ENCODE measurements around the gene TBRG1.

The TBRG1 gene

DNA sequence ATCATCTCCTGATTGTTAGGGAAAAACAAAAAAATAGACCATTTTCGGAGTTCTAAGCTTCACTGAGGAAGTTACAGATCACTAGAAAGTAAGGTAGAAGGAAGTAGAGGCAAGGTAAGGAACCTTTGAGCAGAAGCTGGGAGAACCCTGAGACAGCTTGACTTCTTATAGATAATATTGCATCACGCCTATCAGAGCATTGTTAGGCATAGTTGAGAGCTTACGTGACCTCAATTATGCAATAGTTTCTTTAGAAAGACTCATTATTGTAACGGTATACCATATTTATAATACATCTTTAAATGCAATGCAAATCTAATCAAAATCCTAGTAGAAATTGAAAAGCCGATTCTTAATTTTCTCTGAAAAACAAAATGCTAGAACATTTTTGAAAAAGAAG is 4.9 kb downstream of the TBRG1 start:
- Histone ChIP-seq H3K4me3 (ENCODE audit: low read length) (no peak overlapping the region), H3K79me2 (ENCODE audit: low read length) (peaks cover 28% of the 10 kb centered on the region), H3K4me2 (ENCODE audit: low read length) (no peak overlapping the region), H3K36me3 (replicated peaks; ENCODE audit: low read depth, low read length) (peaks cover 63% of the 10 kb centered on the region), H3K27me3 (ENCODE audit: low read depth, low read length) (no peaks in the 10 kb centered on the region), H3K9ac (ENCODE audit: low read length) (no peak overlapping the region), H3K27ac (ENCODE audit: low read length) (no peak overlapping the region), H4K20me1 (ENCODE audit: insufficient read depth, low read length) (peaks cover 6% of the 10 kb centered on the region), H3K9me3 (ENCODE audit: insufficient read depth, low read length) (no peaks in the 10 kb centered on the region), H3K4me1 (ENCODE audit: low read length) (peaks cover 8% of the 10 kb centered on the region), H2AFZ (ENCODE audit: low read depth, low read length) (no peak overlapping the region)
- no peak for TF ChIP-seq EZH2phosphoT487 (IDR thresholded peaks at IDR 0.05; ENCODE audit: low read depth)
- TF ChIP-seq, protein P1, sequence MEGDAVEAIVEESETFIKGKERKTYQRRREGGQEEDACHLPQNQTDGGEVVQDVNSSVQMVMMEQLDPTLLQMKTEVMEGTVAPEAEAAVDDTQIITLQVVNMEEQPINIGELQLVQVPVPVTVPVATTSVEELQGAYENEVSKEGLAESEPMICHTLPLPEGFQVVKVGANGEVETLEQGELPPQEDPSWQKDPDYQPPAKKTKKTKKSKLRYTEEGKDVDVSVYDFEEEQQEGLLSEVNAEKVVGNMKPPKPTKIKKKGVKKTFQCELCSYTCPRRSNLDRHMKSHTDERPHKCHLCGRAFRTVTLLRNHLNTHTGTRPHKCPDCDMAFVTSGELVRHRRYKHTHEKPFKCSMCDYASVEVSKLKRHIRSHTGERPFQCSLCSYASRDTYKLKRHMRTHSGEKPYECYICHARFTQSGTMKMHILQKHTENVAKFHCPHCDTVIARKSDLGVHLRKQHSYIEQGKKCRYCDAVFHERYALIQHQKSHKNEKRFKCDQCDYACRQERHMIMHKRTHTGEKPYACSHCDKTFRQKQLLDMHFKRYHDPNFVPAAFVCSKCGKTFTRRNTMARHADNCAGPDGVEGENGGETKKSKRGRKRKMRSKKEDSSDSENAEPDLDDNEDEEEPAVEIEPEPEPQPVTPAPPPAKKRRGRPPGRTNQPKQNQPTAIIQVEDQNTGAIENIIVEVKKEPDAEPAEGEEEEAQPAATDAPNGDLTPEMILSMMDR (IDR thresholded peaks at IDR 0.05; ENCODE audit: low read depth, low read length) = no peak

DNA sequence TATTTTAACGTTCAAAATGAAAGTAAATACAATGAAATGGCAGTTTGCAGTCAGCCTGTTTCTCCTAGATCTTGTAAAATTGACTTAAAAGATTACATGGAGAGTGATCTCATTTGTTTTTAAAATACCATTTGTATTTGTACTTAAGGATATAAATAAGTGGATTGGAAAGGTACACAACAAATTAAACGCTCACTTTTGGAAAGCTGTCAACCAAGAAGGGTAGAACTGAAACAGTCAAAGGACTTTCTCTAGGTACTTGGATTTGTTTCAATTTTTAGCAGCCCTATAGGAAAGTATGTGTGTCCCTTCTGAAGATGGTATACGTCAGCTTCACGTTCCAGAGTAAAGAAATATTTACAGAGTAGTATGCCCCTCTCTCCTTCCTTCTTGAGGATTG is 7.3 kb downstream of the TBRG1 start:
- no peak for TF ChIP-seq EZH2phosphoT487 (IDR thresholded peaks at IDR 0.05; ENCODE audit: low read depth)
- TF ChIP-seq, protein P1 (IDR thresholded peaks at IDR 0.05; ENCODE audit: low read depth, low read length) = no peak
- H3K36me3 ChIP-seq (replicated peaks; ENCODE audit: low read depth, low read length) = peaks cover 74% of the 10 kb centered on the region
- no peaks in the 10 kb centered on the region for H4K20me1 ChIP-seq (ENCODE audit: insufficient read depth, low read length)
- no peak overlapping the region for H3K9ac ChIP-seq (ENCODE audit: low read length)
- H3K4me2 ChIP-seq (ENCODE audit: low read length) = no peak overlapping the region
- no peak overlapping the region for H3K4me3 ChIP-seq (ENCODE audit: low read length)
- peaks cover 4% of the 10 kb centered on the region; the same call in 1 of the 2 replicates for H3K79me2 ChIP-seq (ENCODE audit: low read length)
- no peak overlapping the region for H2AFZ ChIP-seq (ENCODE audit: low read depth, low read length)
- no peak overlapping the region for H3K27ac ChIP-seq (ENCODE audit: low read length)
- no peaks in the 10 kb centered on the region for H3K27me3 ChIP-seq (ENCODE audit: low read depth, low read length)
- H3K9me3 ChIP-seq (ENCODE audit: insufficient read depth, low read length) = no peaks in the 10 kb centered on the region
- no peaks in the 10 kb centered on the region for H3K4me1 ChIP-seq (ENCODE audit: low read length)

DNA sequence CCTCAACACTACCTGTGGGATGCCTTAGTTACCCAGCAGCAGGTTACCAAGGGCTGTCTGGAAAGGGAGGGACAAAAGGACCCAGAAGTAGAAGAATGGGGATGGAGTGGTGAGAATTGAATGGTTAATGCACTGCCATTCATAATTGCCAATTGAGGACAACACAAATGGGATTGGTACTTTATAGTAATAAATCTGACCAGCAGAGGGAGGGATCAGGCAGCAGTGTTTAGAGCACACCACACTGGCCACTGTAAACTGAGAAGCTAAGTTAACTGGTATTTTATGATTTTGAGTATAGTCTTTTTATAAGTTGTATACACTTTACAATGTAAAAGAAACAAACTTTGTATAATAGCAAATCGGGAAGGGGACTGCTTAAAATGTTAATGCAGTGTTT is 10.7 kb downstream of the TBRG1 start:
- H3K4me2 ChIP-seq (ENCODE audit: low read length) = no peak overlapping the region
- TF ChIP-seq, protein P1 (IDR thresholded peaks at IDR 0.05; ENCODE audit: low read depth, low read length) = no peak
- no peak for TF ChIP-seq EZH2phosphoT487 (IDR thresholded peaks at IDR 0.05; ENCODE audit: low read depth)
- no peaks in the 10 kb centered on the region for H3K9me3 ChIP-seq (ENCODE audit: insufficient read depth, low read length)
- no peaks in the 10 kb centered on the region for H3K27me3 ChIP-seq (ENCODE audit: low read depth, low read length)
- H3K9ac ChIP-seq (ENCODE audit: low read length) = no peak overlapping the region
- H3K36me3 ChIP-seq (replicated peaks; ENCODE audit: low read depth, low read length) = peaks cover 62% of the 10 kb centered on the region
- H4K20me1 ChIP-seq (ENCODE audit: insufficient read depth, low read length) = no peaks in the 10 kb centered on the region; the same call in 1 of the 2 replicates
- H3K27ac ChIP-seq (ENCODE audit: low read length) = no peak overlapping the region
- H3K4me1 ChIP-seq (ENCODE audit: low read length) = no peaks in the 10 kb centered on the region
- H3K79me2 ChIP-seq (ENCODE audit: low read length) = no peaks in the 10 kb centered on the region
- H2AFZ ChIP-seq (ENCODE audit: low read depth, low read length) = no peak overlapping the region
- no peak overlapping the region for H3K4me3 ChIP-seq (ENCODE audit: low read length)

DNA sequence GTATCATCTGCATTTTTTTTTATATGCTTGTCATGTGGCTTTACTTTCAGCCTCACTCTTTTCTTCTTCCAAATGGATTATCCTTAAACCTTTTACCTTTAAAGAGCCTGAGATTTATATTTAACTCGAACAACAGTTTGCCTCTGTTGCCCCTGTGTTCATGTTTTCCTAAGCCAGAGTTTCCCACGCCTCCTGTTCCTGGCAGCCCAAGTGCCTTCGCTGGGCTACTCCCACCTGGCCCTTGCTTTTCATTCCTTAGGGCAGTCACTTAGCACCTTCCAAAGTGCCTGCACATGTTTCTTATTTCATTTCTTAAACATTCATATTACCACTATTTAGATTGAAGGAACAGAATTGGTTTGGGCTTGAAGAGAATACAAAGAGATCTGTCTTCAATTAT is 13.3 kb downstream of the TBRG1 start:
- TF ChIP-seq EZH2phosphoT487 (IDR thresholded peaks at IDR 0.05; ENCODE audit: low read depth) = no peak
- TF ChIP-seq, protein P1 (IDR thresholded peaks at IDR 0.05; ENCODE audit: low read depth, low read length) = no peak
- H3K4me1 ChIP-seq (ENCODE audit: low read length) = no peaks in the 10 kb centered on the region

More for the DNA sequence above, 13.3 kb downstream of the TBRG1 start:
- Histone ChIP-seq H4K20me1 (ENCODE audit: insufficient read depth, low read length) (no peaks in the 10 kb centered on the region; the same call in 1 of the 2 replicates), H3K9me3 (ENCODE audit: insufficient read depth, low read length) (no peaks in the 10 kb centered on the region), H3K27me3 (ENCODE audit: low read depth, low read length) (no peaks in the 10 kb centered on the region), H3K36me3 (replicated peaks; ENCODE audit: low read depth, low read length) (peaks cover 52% of the 10 kb centered on the region), H3K4me2 (ENCODE audit: low read length) (no peak overlapping the region), H3K4me3 (ENCODE audit: low read length) (no peak overlapping the region), H3K27ac (ENCODE audit: low read length) (no peak overlapping the region), H3K9ac (ENCODE audit: low read length) (no peak overlapping the region), H3K79me2 (ENCODE audit: low read length) (no peaks in the 10 kb centered on the region), H2AFZ (ENCODE audit: low read depth, low read length) (no peak overlapping the region)
